Fibroblast of gingiva (primary cell): Measurements from ENCODE around the gene EPM2A.
"Not testable (repeated sequence)": the region's sequence is repeated elsewhere in the genome, so short reads cannot be mapped to it uniquely, and the experiment has no call there.

Source experiments
- DNase-seq: peaks from one replicate; pipeline ENCODE4 v3.0.0-alpha.2; 2011; ENCODE audit warnings: low read depth

EPM2A gene

GRCh38 chr6:145735356-145736165, at the start of gene EPM2A:
Gene EPM2A, minus strand, starts transcription at chr6:145735520. Its CDS starts 22 bp downstream, at chr6:145735498.
- peak; percentile 82 for DNase-seq

GRCh38 chr6:145784683-145785082, 49.4 kb upstream of the EPM2A start:
- no peak for DNase-seq

- no peak for DNase-seq
Observed at GRCh38 chr6:145783796-145784195, 48.5 kb upstream of the EPM2A start.

GRCh38 chr6:145772846-145773245, 37.5 kb upstream of the EPM2A start:
- no peak for DNase-seq

GRCh38 chr6:145765449-145765848, 30.1 kb upstream of the EPM2A start:
- no peak for DNase-seq

- DNase-seq: no peak
Observed at GRCh38 chr6:145763742-145764141, 28.4 kb upstream of the EPM2A start.

GRCh38 chr6:145761584-145761983, 26.3 kb upstream of the EPM2A start:
- DNase-seq: no peak

GRCh38 chr6:145758113-145758512, 22.8 kb upstream of the EPM2A start:
- DNase-seq: no peak

GRCh38 chr6:145756170-145756662, 20.9 kb upstream of the EPM2A start:
- peak; percentile 98 for DNase-seq

GRCh38 chr6:145755682-145756081, 20.4 kb upstream of the EPM2A start:
- no peak for DNase-seq

- DNase-seq: no peak
Observed at GRCh38 chr6:145752638-145753037, 17.3 kb upstream of the EPM2A start.

GRCh38 chr6:145749632-145750031, 14.3 kb upstream of the EPM2A start:
- peak; percentile 84 for DNase-seq

- no peak for DNase-seq
Observed at GRCh38 chr6:145745861-145746260, 10.5 kb upstream of the EPM2A start.

- no peak for DNase-seq
Observed at GRCh38 chr6:145744619-145745018, 9.3 kb upstream of the EPM2A start.

- no peak for DNase-seq
Observed at GRCh38 chr6:145743332-145743731, 8.0 kb upstream of the EPM2A start.

- DNase-seq: not testable (repeated sequence)
Observed at GRCh38 chr6:145742472-145742871, 7.2 kb upstream of the EPM2A start.

GRCh38 chr6:145739685-145740084, 4.4 kb upstream of the EPM2A start:
- DNase-seq: not testable (repeated sequence)

GRCh38 chr6:145738265-145738664, 2.9 kb upstream of the EPM2A start:
- no peak for DNase-seq

- peak; percentile 58 for DNase-seq
Observed at GRCh38 chr6:145736661-145737144, 1.4 kb upstream of the EPM2A start.

- peak; percentile 91 for DNase-seq
Observed at GRCh38 chr6:145734486-145735355, 599 bp downstream of the EPM2A start.

GRCh38 chr6:145733810-145734209, 1.5 kb downstream of the EPM2A start:
- no peak for DNase-seq

GRCh38 chr6:145733207-145733606, 2.1 kb downstream of the EPM2A start:
- no peak for DNase-seq

GRCh38 chr6:145731447-145731846, 3.9 kb downstream of the EPM2A start:
- no peak for DNase-seq
